Measurements from ENCODE around the gene CATSPERZ. TPM values are rescaled to one million over a fixed set of nuclear protein-coding genes. Genes with fewer than 3 reads are reported as not detected.

Gene CATSPERZ
- total and polyA plus RNA-seq, 9 of the 15 experiments (the other 6 are each of a cell fraction or from before 2014, with no cell fraction given): 0.86 to 8.5 (median 3.5) TPM

DNA sequence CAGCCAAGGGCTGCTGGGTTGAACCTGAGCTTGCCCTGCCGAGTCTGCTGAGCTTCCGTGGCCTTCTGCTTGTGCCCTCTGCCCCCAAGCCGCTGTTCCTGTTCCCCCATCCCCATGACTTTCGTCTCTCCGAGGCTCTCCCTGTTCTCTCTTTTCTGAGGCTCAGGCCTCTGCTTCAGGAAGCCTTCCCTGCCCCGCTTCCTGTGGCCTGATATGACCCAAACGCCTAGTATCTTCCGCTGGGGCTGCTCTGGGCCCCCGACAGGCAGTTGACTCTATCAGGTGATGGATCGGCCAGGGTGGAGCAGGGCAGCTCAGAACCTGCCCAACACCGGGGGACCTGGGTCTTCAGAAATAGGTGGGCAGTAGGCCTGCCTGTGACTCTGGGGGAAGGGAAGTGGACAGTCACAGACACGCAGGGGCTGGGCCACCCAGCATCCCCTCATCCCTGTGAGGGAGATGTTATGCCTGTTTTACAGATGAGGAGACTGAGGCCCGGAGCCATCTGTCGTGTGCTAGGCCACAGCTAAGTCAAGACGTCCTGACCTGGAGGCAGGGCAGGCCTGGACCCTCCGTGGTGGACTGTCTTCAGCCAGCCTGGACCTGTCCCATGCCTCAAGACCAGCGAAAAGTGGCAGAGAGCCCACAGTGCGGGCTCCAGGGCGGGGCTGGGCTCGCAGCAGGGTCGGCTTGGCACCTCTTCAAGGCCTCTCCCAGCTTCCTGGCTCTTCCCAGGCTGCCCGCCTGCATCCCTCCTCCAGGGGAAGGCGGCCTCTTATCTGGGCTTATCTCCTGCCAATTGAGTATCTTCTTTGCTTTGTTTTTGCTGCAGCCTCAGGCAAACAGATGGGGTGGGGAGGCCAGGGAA lies 31.9 kb upstream of the CATSPERZ start (continued):
- TF ChIP-seq ZNF121 (CRISPR knock-in tag; conservative IDR thresholded peaks at IDR 0.05): no peak
- TF ChIP-seq ZNF511 (CRISPR knock-in tag; IDR thresholded peaks at IDR 0.05): no peak
- 0 out of 4 replicates have a peak, but pooled peaks of 1 of the 2 experiments have one; percentile 2 for TF ChIP-seq RAD21 (CRISPR knock-in tag; conservative IDR thresholded peaks at IDR 0.05 in 1 of 2, IDR thresholded peaks at IDR 0.05 in 1 of 2)
- TF ChIP-seq STAG1 (CRISPR knock-in tag; IDR thresholded peaks at IDR 0.05; ENCODE audit: borderline replicate concordance): no peak
- TF ChIP-seq PPARD (CRISPR knock-in tag; IDR thresholded peaks at IDR 0.05): no peak
- TF ChIP-seq TBP (optimal IDR thresholded peaks at IDR 0.05; ENCODE audit: low read depth, low read length): no peak
- TF ChIP-seq ZNF766 (CRISPR knock-in tag; conservative IDR thresholded peaks at IDR 0.05): no peak; the same call in 1 of the 2 replicates
- TF ChIP-seq, protein P1, sequence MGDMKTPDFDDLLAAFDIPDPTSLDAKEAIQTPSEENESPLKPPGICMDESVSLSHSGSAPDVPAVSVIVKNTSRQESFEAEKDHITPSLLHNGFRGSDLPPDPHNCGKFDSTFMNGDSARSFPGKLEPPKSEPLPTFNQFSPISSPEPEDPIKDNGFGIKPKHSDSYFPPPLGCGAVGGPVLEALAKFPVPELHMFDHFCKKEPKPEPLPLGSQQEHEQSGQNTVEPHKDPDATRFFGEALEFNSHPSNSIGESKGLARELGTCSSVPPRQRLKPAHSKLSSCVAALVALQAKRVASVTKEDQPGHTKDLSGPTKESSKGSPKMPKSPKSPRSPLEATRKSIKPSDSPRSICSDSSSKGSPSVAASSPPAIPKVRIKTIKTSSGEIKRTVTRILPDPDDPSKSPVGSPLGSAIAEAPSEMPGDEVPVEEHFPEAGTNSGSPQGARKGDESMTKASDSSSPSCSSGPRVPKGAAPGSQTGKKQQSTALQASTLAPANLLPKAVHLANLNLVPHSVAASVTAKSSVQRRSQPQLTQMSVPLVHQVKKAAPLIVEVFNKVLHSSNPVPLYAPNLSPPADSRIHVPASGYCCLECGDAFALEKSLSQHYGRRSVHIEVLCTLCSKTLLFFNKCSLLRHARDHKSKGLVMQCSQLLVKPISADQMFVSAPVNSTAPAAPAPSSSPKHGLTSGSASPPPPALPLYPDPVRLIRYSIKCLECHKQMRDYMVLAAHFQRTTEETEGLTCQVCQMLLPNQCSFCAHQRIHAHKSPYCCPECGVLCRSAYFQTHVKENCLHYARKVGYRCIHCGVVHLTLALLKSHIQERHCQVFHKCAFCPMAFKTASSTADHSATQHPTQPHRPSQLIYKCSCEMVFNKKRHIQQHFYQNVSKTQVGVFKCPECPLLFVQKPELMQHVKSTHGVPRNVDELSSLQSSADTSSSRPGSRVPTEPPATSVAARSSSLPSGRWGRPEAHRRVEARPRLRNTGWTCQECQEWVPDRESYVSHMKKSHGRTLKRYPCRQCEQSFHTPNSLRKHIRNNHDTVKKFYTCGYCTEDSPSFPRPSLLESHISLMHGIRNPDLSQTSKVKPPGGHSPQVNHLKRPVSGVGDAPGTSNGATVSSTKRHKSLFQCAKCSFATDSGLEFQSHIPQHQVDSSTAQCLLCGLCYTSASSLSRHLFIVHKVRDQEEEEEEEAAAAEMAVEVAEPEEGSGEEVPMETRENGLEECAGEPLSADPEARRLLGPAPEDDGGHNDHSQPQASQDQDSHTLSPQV (IDR thresholded peaks at IDR 0.05): peak; percentile 2; the same call in 1 of the 2 replicates
- no peak for TF ChIP-seq SIN3A (IDR thresholded peaks at IDR 0.05; ENCODE audit: borderline replicate concordance in 2 of 2, control insufficient read depth in 1 of 2, low read depth in 2 of 2, low read length in 2 of 2)
- TF ChIP-seq NCOA2 (IDR thresholded peaks at IDR 0.05; ENCODE audit: partially characterized antibody in 2 of 2): no peak
- 0 out of 2 replicates have a peak, but pooled peaks have one; percentile 19 for TF ChIP-seq ZNF609 (CRISPR knock-in tag; IDR thresholded peaks at IDR 0.05; ENCODE audit: borderline replicate concordance)
